SU-DHL-6 (cell line): ENCODE results near the gene SLC7A6OS.

Experiments
- EZH2phosphoT487 ChIP-seq: fragments of 200-600 bp; sonication (generic), shearing (Covaris generic); conservative IDR thresholded peaks from 2 replicates; pipeline ENCODE4 v1.6.1; 2018; ENCODE audit warnings: mild to moderate bottlenecking, antibody characterized with exemption, low read length, moderate library complexity, mixed read lengths
- TF ChIP-seq, protein P1 (sequence below): fragments of 200-600 bp; sonication (generic); IDR thresholded peaks from one replicate; pipeline ENCODE4 v1.5.1; 2017; ENCODE audit warnings: antibody characterized with exemption, mild to moderate bottlenecking, low read length, moderate library complexity; ENCODE audit not compliant: insufficient read depth, poor library complexity, severe bottlenecking

DNA sequence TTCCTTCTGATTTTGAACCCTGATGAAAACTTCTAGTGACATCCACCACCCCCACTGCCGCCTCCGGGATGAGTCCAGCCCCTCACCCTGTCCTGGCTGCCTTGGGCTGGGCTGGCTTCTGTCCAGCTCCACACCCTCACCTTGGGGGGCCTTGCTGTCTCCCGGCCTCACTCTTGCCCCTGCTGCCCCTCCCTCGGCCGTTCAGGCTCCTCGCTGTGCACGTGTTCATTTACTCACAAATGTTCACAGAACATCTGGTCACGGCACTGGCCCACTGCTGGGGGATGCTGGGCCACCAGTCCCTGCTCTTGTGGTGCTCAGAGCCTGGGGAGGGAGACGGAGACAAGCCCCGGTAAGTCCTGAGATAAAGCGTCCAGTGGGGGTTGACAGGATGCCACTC lies 40.7 kb upstream of the SLC7A6OS start:
- TF ChIP-seq, protein P1, sequence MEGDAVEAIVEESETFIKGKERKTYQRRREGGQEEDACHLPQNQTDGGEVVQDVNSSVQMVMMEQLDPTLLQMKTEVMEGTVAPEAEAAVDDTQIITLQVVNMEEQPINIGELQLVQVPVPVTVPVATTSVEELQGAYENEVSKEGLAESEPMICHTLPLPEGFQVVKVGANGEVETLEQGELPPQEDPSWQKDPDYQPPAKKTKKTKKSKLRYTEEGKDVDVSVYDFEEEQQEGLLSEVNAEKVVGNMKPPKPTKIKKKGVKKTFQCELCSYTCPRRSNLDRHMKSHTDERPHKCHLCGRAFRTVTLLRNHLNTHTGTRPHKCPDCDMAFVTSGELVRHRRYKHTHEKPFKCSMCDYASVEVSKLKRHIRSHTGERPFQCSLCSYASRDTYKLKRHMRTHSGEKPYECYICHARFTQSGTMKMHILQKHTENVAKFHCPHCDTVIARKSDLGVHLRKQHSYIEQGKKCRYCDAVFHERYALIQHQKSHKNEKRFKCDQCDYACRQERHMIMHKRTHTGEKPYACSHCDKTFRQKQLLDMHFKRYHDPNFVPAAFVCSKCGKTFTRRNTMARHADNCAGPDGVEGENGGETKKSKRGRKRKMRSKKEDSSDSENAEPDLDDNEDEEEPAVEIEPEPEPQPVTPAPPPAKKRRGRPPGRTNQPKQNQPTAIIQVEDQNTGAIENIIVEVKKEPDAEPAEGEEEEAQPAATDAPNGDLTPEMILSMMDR: no peak
- no peak for TF ChIP-seq EZH2phosphoT487
